OCI-M1 (cell line): ENCODE results near the gene ADCYAP1R1.

ENCODE experiments used
- DNase-seq: peaks from one replicate; lab custom pipeline; 2025; lab: John Stamatoyannopoulos, UW

ADCYAP1R1 gene

DNA sequence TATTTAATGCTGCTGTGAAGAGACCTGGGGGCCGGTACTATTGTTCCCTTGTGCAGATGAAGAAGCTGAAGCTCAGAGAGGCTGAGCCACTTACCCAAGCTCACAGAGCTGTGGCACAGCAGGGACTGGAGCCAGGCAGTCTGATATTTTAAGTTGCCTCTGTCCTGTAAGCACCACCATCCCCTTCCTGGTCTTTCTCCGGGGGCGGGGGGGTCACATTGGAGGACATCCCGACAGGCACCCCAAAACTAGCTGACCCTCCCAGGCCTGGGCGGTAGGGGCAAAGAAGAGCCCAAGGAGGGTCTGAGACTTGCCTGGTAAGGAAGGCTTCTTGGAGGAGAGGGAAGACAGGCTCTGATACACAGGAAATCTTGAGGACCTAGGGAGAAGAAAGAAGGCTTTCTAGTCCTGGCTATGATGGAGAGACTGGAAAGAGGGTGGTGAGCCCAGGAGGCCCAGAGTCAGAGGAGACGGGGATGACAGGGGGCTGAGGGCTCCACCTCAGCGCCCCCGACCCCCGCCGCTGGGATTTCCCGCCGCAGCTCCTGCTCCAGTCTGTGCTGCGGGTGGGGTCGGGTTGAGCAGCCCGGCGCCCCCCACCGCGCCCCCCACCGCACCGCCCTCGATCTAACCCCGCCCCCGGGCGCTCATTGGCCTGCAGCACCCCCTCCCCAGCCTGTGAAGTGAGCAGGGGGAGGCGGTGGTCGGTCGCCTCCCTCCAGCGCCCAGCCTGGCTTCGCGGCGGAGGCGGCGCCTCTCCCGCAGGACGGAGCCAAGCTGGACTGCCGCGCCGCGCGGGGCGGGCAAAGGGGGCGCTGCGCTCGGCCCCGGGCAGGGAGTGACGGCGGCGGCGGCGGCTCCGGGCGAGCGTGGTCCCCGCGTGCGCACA, at the start of gene ADCYAP1R1:
ADCYAP1R1 (plus strand) TSS at position 711 of the 889 bp plus-strand sequence. CDS start 10,957 bp downstream, outside the sequence.
- DNase-seq, result no peak

DNA sequence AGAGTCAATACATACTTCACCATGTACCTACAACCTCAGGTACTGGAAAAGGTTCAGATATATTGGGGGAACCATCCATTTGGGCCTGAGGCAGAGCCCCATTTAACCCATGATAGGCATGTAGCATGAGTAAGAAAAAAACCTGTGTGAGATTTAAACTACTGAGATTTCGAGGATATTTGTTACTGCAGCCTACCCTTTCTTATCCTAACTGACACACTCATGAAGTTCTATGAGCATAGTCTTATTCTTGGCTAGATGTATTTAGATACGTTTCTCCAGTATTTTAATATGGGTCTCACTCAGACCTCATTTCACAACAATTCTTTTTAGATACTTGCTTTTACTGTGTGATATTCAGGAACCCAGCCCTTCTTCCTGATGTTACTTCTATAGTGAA, 49.0 kb upstream of the ADCYAP1R1 start:
- no peak for DNase-seq

DNA sequence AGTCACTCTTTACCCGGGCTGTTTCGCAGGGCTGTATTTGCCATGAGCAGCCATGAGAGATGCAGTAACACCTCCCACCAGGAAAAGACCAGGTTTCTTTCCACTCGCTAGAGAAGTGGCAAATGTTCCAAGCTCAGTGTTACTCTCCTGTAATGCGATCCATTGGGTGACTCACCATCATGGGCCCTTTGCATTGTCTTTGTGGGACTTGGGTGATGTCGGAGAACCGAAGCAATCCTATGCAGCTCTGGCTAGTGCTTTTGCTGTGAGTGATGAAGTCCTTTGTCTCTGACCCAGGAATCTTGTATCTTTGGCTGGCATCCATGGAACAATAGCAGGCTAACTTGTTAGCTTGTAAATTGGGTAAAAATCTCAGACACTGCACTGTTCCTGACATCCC, 48.4 kb upstream of the ADCYAP1R1 start:
- DNase-seq, result no peak

DNA sequence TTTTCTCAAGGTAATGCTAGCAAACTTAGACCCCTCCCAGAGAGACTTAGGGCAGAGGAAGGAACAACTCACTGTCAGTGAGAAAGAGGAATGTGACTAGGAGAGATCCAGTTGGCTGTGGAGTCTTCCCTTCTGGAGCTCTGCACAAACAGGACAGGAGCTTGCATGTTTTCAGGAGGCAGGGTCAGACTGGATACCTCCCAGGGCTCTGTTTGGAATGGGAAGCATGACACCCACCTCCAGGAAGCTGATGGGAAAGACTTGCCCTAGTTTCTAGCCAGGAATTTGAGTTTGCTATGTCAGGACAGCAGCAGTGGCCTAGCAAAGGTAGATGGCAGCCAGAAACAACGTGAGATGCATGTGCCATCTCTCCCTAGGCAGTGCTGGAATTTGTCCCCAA, 47.7 kb upstream of the ADCYAP1R1 start:
- DNase-seq, result no peak

DNA sequence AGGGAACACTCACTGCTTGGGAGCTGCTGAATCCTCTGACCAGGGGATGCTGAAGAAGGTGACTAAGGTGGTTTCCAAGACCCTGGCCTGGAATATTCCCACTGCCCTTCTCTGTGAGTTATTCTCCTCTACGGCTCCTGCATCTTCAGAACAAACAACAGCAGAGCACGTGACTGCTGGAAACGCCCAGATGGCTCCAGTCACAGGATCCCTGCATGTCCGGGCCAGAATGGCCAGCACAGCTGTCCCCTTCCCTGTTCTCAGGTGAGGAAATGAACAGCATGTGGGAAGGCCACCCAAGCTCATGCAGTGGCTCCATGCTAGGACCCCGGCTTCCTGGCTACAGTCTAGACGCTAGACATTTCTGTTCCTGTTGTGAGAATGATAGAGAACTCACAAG, 45.3 kb upstream of the ADCYAP1R1 start:
- DNase-seq, result no peak

DNA sequence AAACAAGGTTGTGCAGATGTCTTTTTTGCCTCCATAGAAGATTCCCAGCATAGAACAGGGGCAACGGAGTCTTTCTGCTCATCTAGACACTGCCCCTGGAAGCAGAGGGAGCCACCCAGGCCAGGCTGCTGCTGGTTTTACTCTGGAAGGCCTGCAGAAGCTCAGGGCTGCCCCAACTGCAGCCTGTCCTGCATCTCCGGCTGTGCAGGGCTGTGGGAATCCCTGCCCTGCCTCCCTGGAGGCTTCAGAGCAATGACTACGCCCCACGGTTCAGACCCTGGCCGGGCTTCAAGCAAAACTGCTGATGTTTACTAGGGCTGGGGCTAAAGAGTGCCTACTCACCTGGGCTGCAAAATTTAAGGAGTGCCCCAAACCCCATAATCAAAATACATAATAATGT, 44.5 kb upstream of the ADCYAP1R1 start:
- DNase-seq, result no peak

DNA sequence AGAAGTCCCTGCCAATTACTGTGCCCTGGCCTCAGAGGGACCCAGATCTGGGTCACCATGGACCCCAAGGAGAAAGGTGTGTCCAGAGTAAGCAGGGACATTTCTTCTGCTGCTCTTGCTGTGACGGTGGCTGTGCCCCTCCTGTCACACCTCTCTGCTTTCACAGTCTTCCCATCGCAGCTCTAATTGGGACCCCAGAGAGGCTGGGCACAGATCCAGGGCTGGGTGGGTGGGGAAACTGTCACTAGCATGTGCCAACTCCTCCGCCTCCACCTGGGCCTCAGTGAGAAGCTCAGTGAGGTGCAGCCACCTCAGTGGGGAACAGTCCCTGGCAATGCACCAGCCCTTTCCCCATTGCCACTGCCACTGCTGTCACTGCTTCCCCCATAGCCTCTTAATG, 37.3 kb upstream of the ADCYAP1R1 start:
- DNase-seq, result no peak

DNA sequence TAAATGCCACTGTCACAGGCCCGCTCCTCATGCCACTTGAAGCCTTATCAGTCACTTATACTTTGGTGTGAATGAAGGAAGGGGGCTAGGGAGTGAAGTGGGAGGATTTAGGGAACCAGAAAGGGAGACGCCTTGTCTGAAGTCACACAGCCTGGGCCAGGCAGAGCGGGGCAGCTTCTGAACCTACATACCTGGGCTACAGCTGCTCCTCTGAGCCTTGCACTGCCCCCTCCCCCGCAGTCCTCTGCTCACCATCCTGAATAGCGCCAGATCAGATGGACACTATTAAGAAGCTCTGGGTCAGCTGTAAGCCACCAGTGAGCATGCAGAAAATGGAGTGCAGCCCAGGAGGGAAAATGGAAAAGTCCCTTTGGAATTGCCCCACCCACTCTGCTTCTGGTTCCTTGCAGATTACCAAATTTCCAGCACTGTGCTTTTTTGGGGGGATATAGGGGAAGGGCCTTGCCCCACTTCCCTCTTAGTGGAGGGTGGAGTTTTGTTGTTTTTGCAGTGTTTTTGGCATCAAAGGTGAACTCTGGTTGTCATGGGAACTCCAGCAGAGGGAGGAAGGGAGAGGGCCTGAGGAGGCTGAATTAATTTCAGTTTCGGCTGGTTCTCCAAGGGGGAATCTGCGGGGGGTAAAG, 35.0 kb upstream of the ADCYAP1R1 start:
- no peak for DNase-seq

DNA sequence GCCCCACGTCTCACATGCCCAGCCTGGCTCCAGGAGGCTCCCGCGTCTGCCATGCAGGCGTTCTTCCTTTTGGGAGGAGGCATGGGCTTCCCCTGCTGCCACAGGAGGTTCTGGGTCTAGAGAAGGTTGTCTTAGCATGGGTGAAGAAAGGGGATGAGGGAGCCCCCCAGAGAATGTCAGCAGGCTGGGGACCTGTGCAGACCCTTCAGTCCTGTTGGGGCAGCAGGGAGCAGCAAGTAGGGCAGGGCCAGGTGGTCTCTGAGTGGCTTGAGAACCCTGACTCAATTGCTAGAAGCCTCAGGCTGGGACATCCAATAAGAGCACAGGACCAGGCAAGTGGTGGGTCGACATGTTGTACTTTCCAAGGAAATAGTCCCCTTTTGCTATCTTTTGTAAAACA, 34.4 kb upstream of the ADCYAP1R1 start:
- DNase-seq, result no peak

DNA sequence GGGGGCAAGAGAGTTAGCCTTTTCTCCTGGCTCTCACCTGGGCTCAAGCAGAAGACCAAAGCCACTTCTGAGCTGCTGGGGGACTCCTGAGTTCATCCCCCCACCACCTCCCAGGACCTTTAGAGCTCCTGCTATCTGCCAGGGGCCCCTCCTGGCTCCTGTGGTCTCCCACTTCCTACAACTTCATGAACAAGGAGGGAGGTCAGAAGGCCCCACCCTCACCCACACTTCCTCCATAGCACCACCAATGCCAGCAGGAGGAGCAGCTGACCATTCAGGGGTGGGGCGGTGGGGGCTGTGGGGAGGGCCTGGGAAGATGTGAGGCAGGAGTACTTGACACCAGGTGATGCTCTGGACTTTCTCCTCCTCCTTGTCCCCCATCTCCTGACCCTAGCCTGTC, 32.6 kb upstream of the ADCYAP1R1 start:
- no peak for DNase-seq

DNA sequence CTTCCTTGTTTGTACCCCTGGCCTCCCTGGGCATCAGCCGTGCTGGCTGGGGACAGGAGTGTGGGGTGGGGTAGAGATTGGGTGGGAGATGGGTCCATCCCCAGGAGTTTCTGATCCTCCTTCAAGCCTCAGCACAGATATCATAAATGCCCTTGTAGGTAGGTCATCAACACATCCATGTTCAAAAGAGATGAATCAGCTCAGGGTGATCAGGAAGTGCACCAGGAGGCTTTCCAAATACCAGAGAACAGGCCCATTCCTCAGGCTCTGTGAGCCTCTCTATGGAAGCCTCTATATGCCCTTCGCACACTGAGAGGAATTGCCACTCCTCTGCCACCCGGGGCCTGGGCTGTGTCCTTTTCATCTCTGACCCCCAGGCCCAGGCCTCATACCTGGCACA, 31.9 kb upstream of the ADCYAP1R1 start:
- DNase-seq, result no peak

DNA sequence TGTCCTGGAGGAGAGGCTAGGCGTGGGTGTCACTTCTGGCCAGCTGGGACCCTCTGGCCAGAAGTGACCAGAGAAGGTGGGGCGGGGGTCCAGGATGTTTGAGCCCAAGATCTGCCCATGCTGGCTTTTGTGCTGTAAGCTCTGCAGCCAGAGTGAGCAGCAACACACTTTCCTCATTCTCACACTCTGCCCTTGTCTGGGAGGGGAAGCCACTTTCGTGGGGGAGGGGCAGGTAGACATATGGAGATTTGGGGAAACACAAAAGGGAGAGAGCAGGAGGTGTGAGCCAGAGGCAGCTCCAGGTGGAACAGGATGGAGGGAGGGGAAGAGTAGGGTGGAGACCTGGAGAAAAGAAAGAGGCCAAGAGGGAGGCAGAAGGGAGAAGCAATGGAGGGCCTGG, 31.5 kb upstream of the ADCYAP1R1 start:
- DNase-seq, result no peak

DNA sequence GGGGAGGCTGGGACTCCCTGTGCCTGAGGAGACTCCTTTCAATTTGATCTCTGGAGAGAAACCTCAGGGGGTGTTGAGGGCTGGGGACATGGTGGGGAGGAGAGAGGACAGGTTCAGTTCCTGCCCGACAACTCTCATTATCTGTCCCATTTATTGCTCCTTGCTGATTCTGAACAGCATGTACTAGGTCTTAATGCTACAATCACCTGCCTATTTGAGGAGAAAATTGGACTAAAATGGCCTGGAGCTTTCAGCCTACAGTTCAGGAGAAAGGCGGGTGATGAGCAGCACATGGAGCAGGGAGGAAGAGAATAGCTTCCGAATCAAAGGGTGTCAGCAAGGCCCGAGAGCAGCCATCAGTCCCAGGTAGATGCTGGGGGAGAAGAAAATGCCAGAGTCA, 30.0 kb upstream of the ADCYAP1R1 start:
- no peak for DNase-seq

DNA sequence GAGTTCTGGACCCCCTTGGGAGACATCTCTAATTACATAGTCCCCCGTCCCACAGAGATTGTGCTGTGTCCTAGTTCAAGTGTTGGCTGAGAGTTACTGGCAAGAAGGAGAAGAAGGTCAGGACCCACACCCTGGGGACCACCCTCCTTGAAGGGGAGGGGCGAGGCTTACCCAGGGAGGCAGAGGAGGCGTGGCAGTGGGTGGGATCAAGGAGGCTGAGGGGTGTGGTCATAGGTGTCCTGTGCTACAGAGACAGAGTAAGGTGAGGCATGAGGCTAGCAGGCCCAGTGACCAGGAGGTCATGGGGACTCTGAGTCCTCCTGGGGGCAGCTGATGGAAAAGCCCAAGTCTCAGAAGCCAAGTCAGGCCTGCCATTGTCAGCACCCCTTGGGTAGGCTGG, 29.4 kb upstream of the ADCYAP1R1 start:
- no peak for DNase-seq

DNA sequence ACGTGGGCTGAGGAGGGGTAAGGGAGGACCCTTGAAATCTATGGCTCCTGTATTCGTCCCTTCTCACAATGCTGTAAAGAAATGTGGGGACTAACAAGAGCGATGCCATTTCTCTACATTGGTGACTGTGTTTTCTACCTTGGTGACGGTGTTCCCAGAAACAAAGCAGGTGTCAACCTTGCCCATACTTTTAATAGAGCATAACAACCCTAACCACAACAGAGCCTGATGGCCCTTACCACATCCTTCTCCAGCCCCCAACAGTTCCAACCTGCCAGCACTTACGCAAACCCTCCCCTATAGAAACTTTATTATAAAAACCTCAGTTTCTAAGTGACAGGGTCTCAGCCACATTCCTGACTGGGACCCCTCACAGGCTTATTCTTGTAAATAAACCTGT, 28.2 kb upstream of the ADCYAP1R1 start:
- DNase-seq, result no peak

DNA sequence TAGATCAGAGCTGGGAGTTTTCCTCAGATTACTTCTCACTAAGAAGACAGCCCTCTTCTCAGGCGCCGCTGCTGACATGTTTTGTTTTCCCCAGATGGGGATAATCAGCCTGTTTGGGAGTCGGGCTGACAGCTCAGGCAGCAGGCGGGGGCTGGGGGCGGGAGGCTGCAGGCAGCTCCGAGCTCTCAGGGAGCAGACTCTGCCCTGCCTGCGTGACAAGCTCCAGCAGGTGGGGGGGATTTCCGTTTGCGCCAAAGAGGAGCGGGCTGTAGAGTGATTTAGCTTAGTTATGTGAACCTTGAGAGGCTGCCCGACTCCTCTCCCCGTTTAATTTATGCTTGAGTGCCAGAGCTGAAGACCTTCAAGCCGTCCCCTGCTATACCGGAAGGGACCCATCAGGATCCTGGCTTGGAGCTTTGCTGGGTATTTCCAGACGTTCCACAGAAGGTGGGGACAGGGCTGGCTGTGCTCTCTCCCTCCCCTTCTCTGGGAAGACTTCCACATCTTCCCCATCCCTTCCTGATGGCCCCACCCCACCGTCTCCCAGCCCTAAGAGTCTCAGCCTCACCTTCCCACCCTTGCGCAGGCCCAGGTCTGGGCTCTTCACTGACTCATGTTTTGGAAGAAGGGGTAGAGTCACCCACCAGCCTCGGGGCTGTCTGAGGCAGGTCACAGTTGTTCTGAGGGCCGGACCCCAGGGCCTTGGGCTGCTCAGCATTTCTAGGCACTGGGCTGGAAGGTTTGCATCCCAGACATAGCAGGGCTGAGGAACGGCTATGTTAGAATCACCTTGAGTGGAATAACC, 24.7 kb upstream of the ADCYAP1R1 start:
- no peak for DNase-seq

DNA sequence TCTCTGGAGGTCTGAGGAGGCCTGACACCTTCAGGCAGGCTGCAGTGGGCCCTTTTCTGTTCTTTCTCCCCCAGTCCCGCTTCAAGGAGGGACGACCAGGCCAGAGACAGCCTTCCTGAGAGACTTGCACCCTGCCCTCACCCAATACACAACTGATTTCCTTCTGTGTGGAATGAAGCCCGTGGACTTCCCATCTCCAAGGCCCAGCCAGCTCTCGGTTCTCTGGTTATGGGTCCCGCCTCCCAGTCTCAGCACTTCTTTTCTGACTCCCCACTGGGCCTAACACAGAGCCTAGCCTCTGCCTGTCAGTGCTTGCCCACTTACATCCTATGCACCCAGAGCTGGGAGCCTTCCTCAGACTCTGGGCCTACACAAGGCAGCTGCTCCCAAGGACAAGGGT, 24.1 kb upstream of the ADCYAP1R1 start:
- no peak for DNase-seq

DNA sequence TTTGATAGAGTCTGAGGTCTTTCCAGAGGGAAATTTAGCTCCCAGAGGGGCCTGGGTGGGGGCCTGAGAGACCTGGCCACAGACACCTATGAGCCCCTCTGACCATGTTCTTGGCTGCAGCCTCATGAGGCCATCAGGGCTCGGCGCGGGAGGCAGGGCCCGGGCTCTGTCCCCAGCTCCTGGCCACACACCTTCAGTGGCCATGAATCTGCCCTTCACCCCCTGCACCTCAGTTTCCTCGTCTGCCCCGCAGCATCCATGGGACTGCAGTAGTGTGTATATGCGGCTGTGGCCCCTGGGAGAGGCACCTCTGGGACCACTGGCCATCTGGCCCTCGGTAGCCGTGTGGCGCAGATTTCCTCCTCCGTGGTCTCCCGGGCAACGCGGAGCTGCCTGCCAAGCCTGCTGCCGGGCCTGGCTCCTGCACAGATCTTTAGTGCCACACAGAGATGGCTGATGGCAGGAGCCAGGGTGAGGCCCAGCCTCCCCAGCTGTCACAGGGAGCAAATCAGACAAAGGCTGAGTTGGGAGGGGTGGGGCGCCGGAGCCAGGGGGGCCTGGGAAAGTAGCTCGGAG, 23.6 kb upstream of the ADCYAP1R1 start:
- no peak for DNase-seq

DNA sequence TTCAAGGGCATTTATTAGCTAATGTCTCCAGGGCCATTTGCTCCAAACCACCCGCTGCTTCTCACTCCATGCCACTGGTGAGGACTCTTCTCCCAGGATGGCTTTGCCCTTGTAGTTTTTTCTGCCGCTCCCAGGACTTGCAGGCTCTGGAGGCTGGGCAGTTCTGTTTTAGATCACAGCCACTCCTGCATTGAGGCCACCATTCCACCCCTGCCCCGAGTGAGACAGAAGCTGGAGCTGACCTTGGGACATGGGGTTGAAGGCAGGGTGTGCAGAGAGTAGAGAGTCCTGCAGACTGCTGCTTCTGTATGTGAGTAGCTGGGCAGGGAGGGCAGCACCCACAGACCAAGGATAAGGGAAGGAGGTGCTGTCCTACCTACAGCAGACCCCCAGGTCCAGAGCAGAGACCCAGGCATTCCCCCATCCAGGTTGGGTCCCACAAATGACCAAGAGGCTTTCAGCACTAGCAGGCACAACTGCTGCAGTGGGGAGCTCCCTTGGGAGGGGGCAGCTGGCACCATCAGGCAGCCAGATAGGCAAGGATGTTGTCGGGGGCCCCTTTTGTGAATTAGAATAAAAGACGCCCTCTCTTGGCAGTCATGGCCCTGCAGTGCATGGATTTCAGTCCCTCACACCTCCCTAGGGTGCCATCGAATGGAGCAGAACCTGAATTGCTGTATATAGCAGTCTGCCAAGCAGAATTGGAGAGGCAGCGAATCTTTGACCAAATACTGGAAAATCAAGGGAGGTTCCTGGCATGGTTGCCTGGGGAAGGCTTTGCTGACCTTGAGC, 22.7 kb upstream of the ADCYAP1R1 start:
- DNase-seq, result no peak

DNA sequence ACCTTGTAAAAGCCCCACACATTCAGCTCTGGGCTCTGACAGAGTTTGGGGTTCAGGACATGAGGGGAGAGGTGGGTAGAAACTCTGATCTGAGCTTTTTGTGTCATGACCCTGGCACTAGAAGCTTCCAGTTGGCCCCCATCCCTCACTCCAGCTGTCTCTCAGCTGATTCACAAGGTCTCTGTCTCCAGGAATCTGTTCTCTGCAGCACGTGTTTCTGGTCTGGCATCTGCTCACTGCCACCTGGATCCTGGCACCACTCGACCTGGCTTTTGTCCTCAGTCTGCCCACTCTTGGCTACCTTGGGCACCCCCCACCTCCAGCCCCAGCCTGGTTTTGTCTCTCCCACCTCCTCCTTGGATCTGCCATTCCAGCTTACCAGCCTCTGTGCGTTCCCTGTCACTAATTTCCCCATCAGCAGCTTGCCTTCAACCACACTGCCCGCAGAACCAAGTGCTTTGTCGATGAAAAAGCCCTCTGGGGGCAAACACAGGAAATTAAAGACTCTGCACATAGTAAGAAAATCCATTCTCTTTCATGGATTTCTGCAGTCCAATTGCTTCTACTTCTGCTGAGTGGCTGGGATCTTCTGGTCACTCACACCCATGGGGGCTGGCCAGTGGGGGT, 18.3 kb upstream of the ADCYAP1R1 start:
- no peak for DNase-seq

DNA sequence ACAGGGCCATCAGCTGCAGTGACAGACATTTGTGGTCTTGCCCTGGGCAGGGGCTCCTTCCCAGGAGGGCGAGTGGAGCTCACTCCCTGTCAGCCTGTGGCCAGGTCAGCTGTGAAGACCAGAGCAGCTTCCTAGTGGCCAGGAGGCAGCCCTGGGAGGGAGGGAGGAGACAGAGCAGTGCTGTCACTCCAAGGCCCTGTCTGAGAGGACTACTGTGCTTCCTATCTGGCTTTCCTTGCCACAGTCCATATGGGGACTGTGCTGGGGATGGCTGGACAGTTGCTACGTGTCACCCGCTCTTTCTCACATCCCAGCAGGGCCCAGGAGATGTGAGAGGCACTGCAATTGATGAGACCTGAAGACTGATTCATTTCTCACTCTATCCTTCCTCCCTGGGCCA, 15.2 kb upstream of the ADCYAP1R1 start:
- DNase-seq, result no peak
